SW480 (cell line): ENCODE results near the gene GALNT18.

Experiments
- DNase-seq: peaks from one replicate; pipeline ENCODE4 v3.0.0-alpha.2; 2016; ENCODE audit warnings: low spot score

GALNT18 gene

GRCh38 chr11:11309906-11310305, 311.9 kb downstream of the GALNT18 start:
- no peak for DNase-seq

GRCh38 chr11:11308249-11308648, 313.6 kb downstream of the GALNT18 start:
- DNase-seq, result no peak

- DNase-seq, result no peak
These were observed 314.9 kb downstream of the GALNT18 start for GRCh38 chr11:11306855-11307254.

GRCh38 chr11:11304550-11304949, 317.3 kb downstream of the GALNT18 start:
- no peak for DNase-seq

GRCh38 chr11:11302565-11302964, 319.2 kb downstream of the GALNT18 start:
- DNase-seq, result no peak

GRCh38 chr11:11301212-11301611, 320.6 kb downstream of the GALNT18 start:
- DNase-seq, result no peak

GRCh38 chr11:11297578-11297977, 324.2 kb downstream of the GALNT18 start:
- no peak for DNase-seq

GRCh38 chr11:11296434-11296833, 325.4 kb downstream of the GALNT18 start:
- no peak for DNase-seq

- no peak for DNase-seq
These were observed 327.3 kb downstream of the GALNT18 start for GRCh38 chr11:11294551-11294855.

GRCh38 chr11:11293798-11294550, 327.8 kb downstream of the GALNT18 start:
- DNase-seq, result no peak

GRCh38 chr11:11292839-11293238, 329.0 kb downstream of the GALNT18 start:
- DNase-seq, result no peak

- no peak for DNase-seq
These were observed 330.5 kb downstream of the GALNT18 start for GRCh38 chr11:11291041-11292015.

- no peak for DNase-seq
These were observed 331.5 kb downstream of the GALNT18 start for GRCh38 chr11:11290354-11290753.

- DNase-seq, result no peak
These were observed 332.1 kb downstream of the GALNT18 start for GRCh38 chr11:11289669-11290068.

- no peak for DNase-seq
These were observed 332.7 kb downstream of the GALNT18 start for GRCh38 chr11:11288972-11289616.

GRCh38 chr11:11284481-11284880, 337.3 kb downstream of the GALNT18 start:
- DNase-seq, result no peak

GRCh38 chr11:11281626-11282025, 340.2 kb downstream of the GALNT18 start:
- no peak for DNase-seq

- no peak for DNase-seq
These were observed 341.0 kb downstream of the GALNT18 start for GRCh38 chr11:11280826-11281225.

- DNase-seq, result no peak
These were observed 341.7 kb downstream of the GALNT18 start for GRCh38 chr11:11279956-11280689.

- DNase-seq, result no peak
These were observed 349.6 kb downstream of the GALNT18 start for GRCh38 chr11:11272254-11272653.

GRCh38 chr11:11270236-11270775, 351.5 kb downstream of the GALNT18 start:
- DNase-seq, result no peak

- DNase-seq, result no peak
These were observed 353.1 kb downstream of the GALNT18 start for GRCh38 chr11:11268706-11269105.
